ENCODE results near the gene METTL6.
A peak's percentile ranks its signal among the peaks of the same experiment; 100 is the strongest.

The METTL6 gene, protein sequence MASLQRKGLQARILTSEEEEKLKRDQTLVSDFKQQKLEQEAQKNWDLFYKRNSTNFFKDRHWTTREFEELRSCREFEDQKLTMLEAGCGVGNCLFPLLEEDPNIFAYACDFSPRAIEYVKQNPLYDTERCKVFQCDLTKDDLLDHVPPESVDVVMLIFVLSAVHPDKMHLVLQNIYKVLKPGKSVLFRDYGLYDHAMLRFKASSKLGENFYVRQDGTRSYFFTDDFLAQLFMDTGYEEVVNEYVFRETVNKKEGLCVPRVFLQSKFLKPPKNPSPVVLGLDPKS

GRCh38 chr3:15427182-15427880 is at the start of gene METTL6, which contains the start of gene EAF1:
METTL6 (minus strand) TSS chr3:15427544; CDS start chr3:15426511, 1,033 bp downstream.
EAF1 (plus strand) TSS chr3:15427598; CDS start chr3:15427780, 182 bp downstream.
- H3K4me3 ChIP-seq (ENCODE audit: low read length), result peak within 1 kb of the TSS; percentile 99
- peak; percentile 25; the same call in 1 of the 2 replicates for TF ChIP-seq CTCF (conservative IDR thresholded peaks at IDR 0.05; ENCODE audit: low read length)

GRCh38 chr3:15476378-15476777 is 49.0 kb upstream of the METTL6 start:
- H3K4me3 ChIP-seq (ENCODE audit: low read length), result no peak overlapping the region
- no peak for TF ChIP-seq CTCF (conservative IDR thresholded peaks at IDR 0.05; ENCODE audit: low read length)
- DNase-seq (ENCODE audit: low read depth), result no peak

More at GRCh38 chr3:15427182-15427880, at the start of gene METTL6, which contains the start of gene EAF1:
- peak; percentile 80 for DNase-seq (ENCODE audit: low read depth)

GRCh38 chr3:15475161-15475560 is 47.8 kb upstream of the METTL6 start:
- no peak overlapping the region for H3K4me3 ChIP-seq (ENCODE audit: low read length)
- no peak for TF ChIP-seq CTCF (conservative IDR thresholded peaks at IDR 0.05; ENCODE audit: low read length)

GRCh38 chr3:15471861-15472260 is 44.5 kb upstream of the METTL6 start:
- DNase-seq (ENCODE audit: low read depth), result no peak
- no peak for TF ChIP-seq CTCF (conservative IDR thresholded peaks at IDR 0.05; ENCODE audit: low read length)
- H3K4me3 ChIP-seq (ENCODE audit: low read length), result no peak overlapping the region

More at GRCh38 chr3:15475161-15475560, 47.8 kb upstream of the METTL6 start:
- no peak for DNase-seq (ENCODE audit: low read depth)

GRCh38 chr3:15470849-15471248 is 43.5 kb upstream of the METTL6 start:
- TF ChIP-seq CTCF (conservative IDR thresholded peaks at IDR 0.05; ENCODE audit: low read length), result no peak
- no peak for DNase-seq (ENCODE audit: low read depth)
- H3K4me3 ChIP-seq (ENCODE audit: low read length), result no peak overlapping the region

DNA sequence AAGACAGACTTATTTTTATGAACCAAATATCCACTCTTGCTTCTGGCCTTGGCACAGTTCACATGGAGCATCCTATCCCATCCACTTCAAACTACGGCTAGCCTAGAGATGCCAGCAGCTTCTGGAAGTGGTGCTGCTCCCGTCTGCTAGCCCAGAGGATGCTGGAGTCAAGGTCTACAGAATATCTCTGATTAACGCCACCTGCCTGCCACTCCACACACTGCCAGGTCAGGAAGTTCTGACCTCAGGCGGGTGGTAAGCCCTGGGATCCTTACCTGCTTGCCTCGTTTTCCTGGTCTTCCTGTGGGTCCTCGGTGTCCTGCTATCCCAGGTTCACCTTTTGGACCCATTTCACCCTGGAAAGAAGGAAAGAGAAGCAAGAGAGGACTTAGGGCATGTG is 42.9 kb upstream of the METTL6 start:
- no peak for TF ChIP-seq CTCF (conservative IDR thresholded peaks at IDR 0.05; ENCODE audit: low read length)
- no peak overlapping the region for H3K4me3 ChIP-seq (ENCODE audit: low read length)
- no peak for DNase-seq (ENCODE audit: low read depth)

Measured in AG10803 (cell line).